ENCODE results near the gene VDR.
"Not testable (repeated sequence)": the region's sequence is repeated elsewhere in the genome, so short reads cannot be mapped to it uniquely, and the experiment has no call there.

The VDR gene

GRCh38 chr12:47811072-47811396, 93.8 kb downstream of the VDR start:
- FAIRE-seq, result no peak

- not testable (repeated sequence) for FAIRE-seq
Observed at GRCh38 chr12:47809518-47809917, 95.3 kb downstream of the VDR start.

GRCh38 chr12:47808574-47809365, 96.0 kb downstream of the VDR start:
- FAIRE-seq, result no peak

- no peak for FAIRE-seq
Observed at GRCh38 chr12:47808050-47808449, 96.7 kb downstream of the VDR start.

GRCh38 chr12:47807338-47807737, 97.5 kb downstream of the VDR start:
- no peak for FAIRE-seq

GRCh38 chr12:47805417-47805816, 99.4 kb downstream of the VDR start:
- FAIRE-seq, result no peak

- no peak for FAIRE-seq
Observed at GRCh38 chr12:47804171-47804570, 100.6 kb downstream of the VDR start.

GRCh38 chr12:47803191-47803875, 101.5 kb downstream of the VDR start:
- FAIRE-seq, result no peak

GRCh38 chr12:47802312-47802711, 102.5 kb downstream of the VDR start:
- FAIRE-seq, result no peak

- FAIRE-seq, result no peak
Observed at GRCh38 chr12:47801904-47802246, 102.9 kb downstream of the VDR start.

- FAIRE-seq, result no peak
Observed at GRCh38 chr12:47801170-47801903, 103.5 kb downstream of the VDR start.

GRCh38 chr12:47800582-47800981, 104.2 kb downstream of the VDR start:
- no peak for FAIRE-seq

GRCh38 chr12:47799357-47799955, 105.3 kb downstream of the VDR start:
- no peak for FAIRE-seq

GRCh38 chr12:47798382-47798948, 106.3 kb downstream of the VDR start:
- no peak for FAIRE-seq

- no peak for FAIRE-seq
Observed at GRCh38 chr12:47797441-47797840, 107.4 kb downstream of the VDR start.

- no peak for FAIRE-seq
Observed at GRCh38 chr12:47795814-47796411, 108.9 kb downstream of the VDR start.

GRCh38 chr12:47795121-47795813, 109.5 kb downstream of the VDR start:
- FAIRE-seq, result no peak

- FAIRE-seq, result no peak
Observed at GRCh38 chr12:47794679-47795078, 110.1 kb downstream of the VDR start.

- FAIRE-seq, result no peak
Observed at GRCh38 chr12:47793015-47793681, 111.6 kb downstream of the VDR start.

GRCh38 chr12:47791874-47792273, 112.9 kb downstream of the VDR start:
- no peak for FAIRE-seq

All from TTC549 (cell line).